ENCODE measurements around the gene PLCB4.

Gene PLCB4

DNA sequence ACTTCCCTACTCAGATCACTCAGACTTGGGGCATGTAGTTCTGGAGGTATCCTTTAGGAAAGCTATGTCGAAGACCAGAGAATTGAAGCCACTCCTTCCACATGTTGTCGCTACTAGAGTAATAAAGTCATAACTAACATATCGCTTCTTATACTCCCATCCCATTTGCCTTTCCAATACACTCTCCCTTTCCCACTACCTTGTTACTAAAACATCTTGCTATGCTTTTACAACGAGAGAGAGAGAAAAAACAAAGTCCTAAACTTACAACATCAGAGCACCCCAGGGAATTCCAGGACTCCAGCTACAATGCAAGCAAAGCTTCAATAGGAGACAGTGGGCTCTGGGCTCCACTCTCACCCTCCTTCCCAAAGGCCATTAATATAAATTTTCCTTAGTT is 440.4 kb downstream of the PLCB4 start:
- no peak for DNase-seq (ENCODE audit: extremely low read depth, low read depth)
- H3K4me3 ChIP-seq (replicated peaks; ENCODE audit: low read depth, low read length): no peak overlapping the region
- TF ChIP-seq, protein P1, sequence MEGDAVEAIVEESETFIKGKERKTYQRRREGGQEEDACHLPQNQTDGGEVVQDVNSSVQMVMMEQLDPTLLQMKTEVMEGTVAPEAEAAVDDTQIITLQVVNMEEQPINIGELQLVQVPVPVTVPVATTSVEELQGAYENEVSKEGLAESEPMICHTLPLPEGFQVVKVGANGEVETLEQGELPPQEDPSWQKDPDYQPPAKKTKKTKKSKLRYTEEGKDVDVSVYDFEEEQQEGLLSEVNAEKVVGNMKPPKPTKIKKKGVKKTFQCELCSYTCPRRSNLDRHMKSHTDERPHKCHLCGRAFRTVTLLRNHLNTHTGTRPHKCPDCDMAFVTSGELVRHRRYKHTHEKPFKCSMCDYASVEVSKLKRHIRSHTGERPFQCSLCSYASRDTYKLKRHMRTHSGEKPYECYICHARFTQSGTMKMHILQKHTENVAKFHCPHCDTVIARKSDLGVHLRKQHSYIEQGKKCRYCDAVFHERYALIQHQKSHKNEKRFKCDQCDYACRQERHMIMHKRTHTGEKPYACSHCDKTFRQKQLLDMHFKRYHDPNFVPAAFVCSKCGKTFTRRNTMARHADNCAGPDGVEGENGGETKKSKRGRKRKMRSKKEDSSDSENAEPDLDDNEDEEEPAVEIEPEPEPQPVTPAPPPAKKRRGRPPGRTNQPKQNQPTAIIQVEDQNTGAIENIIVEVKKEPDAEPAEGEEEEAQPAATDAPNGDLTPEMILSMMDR (IDR thresholded peaks at IDR 0.05; ENCODE audit: low read depth, low read length, missing control alignments): no peak

DNA sequence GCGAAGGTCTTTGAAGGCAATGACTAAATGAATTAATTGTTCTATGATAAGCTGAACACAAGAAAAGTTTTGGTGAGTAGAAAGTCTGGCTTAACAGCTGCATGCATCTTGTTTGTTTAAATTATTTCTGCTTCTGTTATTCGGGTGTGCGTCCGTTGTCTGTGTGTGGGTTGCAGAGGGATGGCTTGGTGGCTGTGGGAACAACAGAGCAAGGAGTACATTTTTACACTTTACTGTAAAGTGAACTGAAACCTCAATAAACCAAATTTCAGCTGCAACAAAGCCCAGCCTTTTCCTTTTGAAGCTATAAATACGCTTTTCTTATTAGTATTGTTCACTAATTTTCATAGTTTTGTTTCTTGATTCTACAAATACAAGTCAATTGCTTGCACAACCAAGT is 442.0 kb downstream of the PLCB4 start:
- no peak overlapping the region for H3K4me3 ChIP-seq (replicated peaks; ENCODE audit: low read depth, low read length)
- TF ChIP-seq, protein P1 (IDR thresholded peaks at IDR 0.05; ENCODE audit: low read depth, low read length, missing control alignments): no peak
- no peak for DNase-seq (ENCODE audit: extremely low read depth, low read depth)

DNA sequence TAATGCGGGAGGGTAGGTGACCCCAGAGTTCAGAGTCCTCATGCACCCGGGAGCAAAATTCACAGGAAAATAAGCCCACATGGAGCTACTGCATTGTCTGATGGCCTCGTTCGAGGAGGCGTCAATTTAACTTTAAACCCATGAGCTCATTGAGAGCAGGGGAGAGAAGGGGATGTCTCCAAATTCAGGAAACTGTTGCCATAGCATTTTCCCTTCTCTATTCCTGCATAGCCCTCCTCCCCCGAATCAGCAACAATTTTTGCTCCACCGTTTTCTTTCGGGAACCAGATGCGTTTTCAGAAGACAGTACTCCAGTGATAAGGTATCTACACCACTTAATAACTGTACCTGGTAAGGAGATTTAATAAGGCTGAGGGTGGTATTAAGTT is 445.2 kb downstream of the PLCB4 start:
- H3K4me3 ChIP-seq (replicated peaks; ENCODE audit: low read depth, low read length): no peak overlapping the region

DNA sequence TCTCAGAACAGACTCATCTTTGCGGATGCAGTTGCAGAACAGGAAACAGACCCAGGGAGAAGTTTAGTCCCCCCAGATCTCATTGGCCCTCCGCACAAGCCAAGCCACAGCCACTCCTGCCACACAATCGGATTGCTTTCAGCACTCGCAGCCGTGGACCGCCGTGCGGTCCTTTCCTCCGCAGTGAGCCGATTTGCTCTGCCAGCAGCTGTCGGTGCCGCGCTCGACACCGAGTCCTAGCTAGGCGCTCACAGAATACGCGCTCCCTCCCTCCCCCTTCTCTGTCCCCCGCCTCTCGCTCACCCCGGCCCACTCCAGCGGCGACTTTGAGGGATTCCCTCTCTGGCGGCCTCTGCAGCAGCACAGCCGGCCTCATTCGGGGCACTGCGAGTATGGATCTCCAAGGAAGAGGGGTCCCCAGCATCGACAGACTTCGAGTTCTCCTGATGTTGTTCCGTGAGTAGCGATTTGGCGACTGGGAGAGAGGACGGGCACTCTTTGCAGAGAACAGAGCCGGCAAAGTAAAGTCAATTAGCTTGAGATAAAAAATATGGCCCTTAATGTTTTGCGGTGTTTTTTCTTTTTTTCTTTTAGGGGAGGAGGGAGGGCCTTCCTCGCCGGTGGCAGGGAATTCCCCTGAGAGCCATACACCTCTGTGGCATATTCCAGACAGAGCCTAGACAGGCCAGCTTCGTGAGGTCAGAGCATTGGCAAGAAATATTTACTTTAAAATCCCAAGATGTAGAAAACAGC is 445.8 kb downstream of the PLCB4 start, which contains the start of gene LAMP5:
Gene LAMP5 (plus strand): TSS at position 130 of the 753 bp plus-strand sequence. CDS start 263 bp downstream, at position 393.
- no peak for DNase-seq (ENCODE audit: extremely low read depth, low read depth)
- H3K4me3 ChIP-seq (replicated peaks; ENCODE audit: low read depth, low read length): no peak within 1 kb of the TSS
- TF ChIP-seq, protein P1 (IDR thresholded peaks at IDR 0.05; ENCODE audit: low read depth, low read length, missing control alignments): no peak

More for the DNA sequence above, 445.2 kb downstream of the PLCB4 start:
- TF ChIP-seq, protein P1 (IDR thresholded peaks at IDR 0.05; ENCODE audit: low read depth, low read length, missing control alignments): no peak
- no peak for DNase-seq (ENCODE audit: extremely low read depth, low read depth)

DNA sequence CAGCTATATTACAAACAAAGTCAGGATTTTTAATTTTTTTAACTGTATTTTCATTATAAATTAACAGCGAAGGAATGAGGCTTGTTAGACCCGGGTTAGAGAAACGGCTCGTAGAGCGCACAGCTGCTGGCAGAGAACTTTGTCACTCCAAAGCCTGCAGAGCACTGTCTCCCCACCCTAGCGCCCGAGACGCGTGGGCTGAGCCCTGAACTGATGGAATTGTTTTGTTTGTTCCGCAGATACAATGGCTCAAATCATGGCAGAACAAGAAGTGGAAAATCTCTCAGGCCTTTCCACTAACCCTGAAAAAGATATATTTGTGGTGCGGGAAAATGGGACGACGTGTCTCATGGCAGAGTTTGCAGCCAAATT is 446.3 kb downstream of the PLCB4 start:
- TF ChIP-seq, protein P1 (IDR thresholded peaks at IDR 0.05; ENCODE audit: low read depth, low read length, missing control alignments): no peak
- H3K4me3 ChIP-seq (replicated peaks; ENCODE audit: low read depth, low read length): no peak overlapping the region
- DNase-seq (ENCODE audit: extremely low read depth, low read depth): no peak

DNA sequence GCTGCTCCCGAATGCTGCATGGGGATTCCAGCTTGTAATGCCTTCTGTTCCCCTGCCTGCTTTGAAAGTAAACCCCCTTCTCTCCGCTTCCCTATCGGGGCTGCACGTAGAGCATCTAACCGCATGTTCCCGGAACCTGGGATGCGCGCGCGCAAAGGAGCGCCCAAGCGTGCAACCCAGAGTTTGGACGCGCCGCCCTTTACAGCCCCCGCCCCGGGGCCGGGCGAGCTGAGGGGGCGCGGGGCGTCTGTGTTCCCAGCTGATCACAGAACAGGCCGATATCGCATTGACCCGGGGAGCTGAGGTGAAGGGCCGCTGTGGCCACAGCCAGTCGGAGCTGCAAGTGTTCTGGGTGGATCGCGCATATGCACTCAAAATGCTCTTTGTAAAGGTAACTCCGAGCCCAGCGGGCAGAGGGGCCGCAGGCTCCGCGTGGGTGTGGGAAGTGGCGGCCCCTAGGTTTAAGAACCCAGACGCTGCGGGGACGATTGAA is 446.9 kb downstream of the PLCB4 start:
- no peak for DNase-seq (ENCODE audit: extremely low read depth, low read depth)
- TF ChIP-seq, protein P1 (IDR thresholded peaks at IDR 0.05; ENCODE audit: low read depth, low read length, missing control alignments): no peak
- no peak overlapping the region for H3K4me3 ChIP-seq (replicated peaks; ENCODE audit: low read depth, low read length)

All from HFF-Myc (cell line).